IMR-90 (cell line): Measurements from ENCODE around the gene ROBO1. TPM values are rescaled to one million over a fixed set of nuclear protein-coding genes. Genes with fewer than 3 reads are reported as not detected.

Source experiments
- ATAC-seq: fragments of 200-7000 bp; cut with Tn5 transposase; 2 replicates; pipeline ENCODE4 v1.9.1; 2020; ENCODE audit warnings: low read depth, mild to moderate bottlenecking, moderate library complexity
- BruUV-seq: library from RNA; stranded (reverse); fragments of 400-500 nt; replicated peaks from 2 replicates; lab custom pipeline; 2021; lab: Mats Ljungman, UMichigan
- CTCF ChIA-PET: fragments of 300-600 bp; formaldehyde crosslinking; extraction: SDS; loops from one replicate; lab custom pipeline; 2021; ENCODE audit warnings: antibody characterized with exemption; lab: Yijun Ruan, JAX
- POLR2A ChIA-PET: fragments of 300-600 bp; sonication (Branson Sonifier 250); formaldehyde crosslinking; loops from one replicate; lab custom pipeline; 2022; ENCODE audit warnings: antibody characterized with exemption; ENCODE audit not compliant: unreplicated experiment; lab: Charles Lee
- DNase-seq: peaks from one replicate; pipeline ENCODE4 v3.0.0; 2013
- H2AFZ ChIP-seq: replicated peaks from 2 replicates; pipeline ENCODE3; 2013; ENCODE audit warnings: low read length, mild to moderate bottlenecking; ENCODE audit not compliant: poor library complexity
- H2AK5ac ChIP-seq: 2 replicates; pipeline ENCODE4 v1.6.1; 2013; ENCODE audit warnings: low read depth, low read length, inconsistent platforms
- H2AK9ac ChIP-seq: replicated peaks from 2 replicates; pipeline ENCODE3; 2013; ENCODE audit warnings: mild to moderate bottlenecking, low read depth, low read length, moderate library complexity; ENCODE audit not compliant: poor library complexity
- H2BK120ac ChIP-seq: 2 replicates; pipeline ENCODE4 v1.6.1; 2013; ENCODE audit warnings: low read depth, low read length, inconsistent platforms
- H2BK15ac ChIP-seq: 3 replicates; pipeline ENCODE4 v1.6.1; 2013; ENCODE audit warnings: low read depth, low read length, inconsistent platforms
- H2BK20ac ChIP-seq: 2 replicates; pipeline ENCODE4 v1.6.1; 2013; ENCODE audit warnings: low read depth, mild to moderate bottlenecking, inconsistent platforms, low read length, moderate library complexity
- H2BK5ac ChIP-seq: 2 replicates; pipeline ENCODE4 v1.6.1; 2013; ENCODE audit warnings: mild to moderate bottlenecking, low read depth, low read length, inconsistent platforms; ENCODE audit not compliant: poor library complexity, severe bottlenecking
- H3K14ac ChIP-seq: replicated peaks from 2 replicates; pipeline ENCODE4 v1.6.1; 2013; ENCODE audit warnings: low read depth, low read length, inconsistent platforms
- H3K18ac ChIP-seq: 2 replicates; pipeline ENCODE4 v1.6.1; 2013; ENCODE audit warnings: low read depth, low read length, control low read depth
- H3K23ac ChIP-seq: 2 replicates; pipeline ENCODE4 v1.6.1; 2013; ENCODE audit warnings: low read depth, low read length, inconsistent platforms
- H3K27ac ChIP-seq: 2 replicates; pipeline ENCODE4 v1.5.1; 2013; ENCODE audit warnings: mild to moderate bottlenecking, control low read depth, low read length; ENCODE audit not compliant: insufficient read depth
- H3K27me3 ChIP-seq: 2 replicates; pipeline ENCODE4 v1.6.1; 2013; ENCODE audit warnings: low read length; ENCODE audit not compliant: control insufficient read depth, insufficient read depth
- H3K36me3 ChIP-seq: 2 replicates; pipeline ENCODE4 v1.6.1; 2013; ENCODE audit warnings: low read length, mixed read lengths; ENCODE audit not compliant: control insufficient read depth, insufficient read depth
- H3K4ac ChIP-seq: 2 replicates; pipeline ENCODE4 v1.6.1; 2013; ENCODE audit warnings: low read depth, low read length, inconsistent platforms
- H3K4me1 ChIP-seq: 2 replicates; pipeline ENCODE4 v1.6.1; 2013; ENCODE audit warnings: low read length, mixed read lengths; ENCODE audit not compliant: control insufficient read depth, insufficient read depth
- H3K4me2 ChIP-seq: 2 replicates; pipeline ENCODE4 v1.6.1; 2013; ENCODE audit warnings: low read depth, mild to moderate bottlenecking, control low read depth, low read length, moderate library complexity
- H3K4me3 ChIP-seq: 2 replicates; pipeline ENCODE4 v1.5.1; 2013; ENCODE audit warnings: low read depth, mild to moderate bottlenecking, control low read depth, low read length, moderate library complexity; ENCODE audit not compliant: insufficient read depth
- H3K56ac ChIP-seq: 2 replicates; pipeline ENCODE4 v1.6.1; 2013; ENCODE audit warnings: low read length, inconsistent platforms; ENCODE audit not compliant: insufficient read depth; ENCODE audit errors: extremely low read depth
- H3K79me1 ChIP-seq, 2 experiments: 2 replicates each; pipeline ENCODE4 v1.6.1; 2013; ENCODE audit warnings: low read length in 2 of 2, inconsistent platforms in 1 of 2, low read depth in 1 of 2
- H3K9ac ChIP-seq: 2 replicates; pipeline ENCODE4 v1.6.1; 2013; ENCODE audit warnings: low read depth, low read length, control low read depth
- H3K9me1 ChIP-seq: 2 replicates; pipeline ENCODE4 v1.6.1; 2013; ENCODE audit warnings: low read length, inconsistent platforms; ENCODE audit not compliant: insufficient read depth
- H3K9me3 ChIP-seq: 2 replicates; pipeline ENCODE4 v1.6.1; 2013; ENCODE audit warnings: low read length; ENCODE audit not compliant: control insufficient read depth, insufficient read depth
- H4K20me1 ChIP-seq: 2 replicates; pipeline ENCODE4 v1.6.1; 2013; ENCODE audit warnings: low read length, inconsistent platforms; ENCODE audit not compliant: insufficient read depth
- H4K5ac ChIP-seq: 2 replicates; pipeline ENCODE4 v1.6.1; 2013; ENCODE audit warnings: mild to moderate bottlenecking, low read depth, low read length, control low read depth
- H4K8ac ChIP-seq, 2 experiments: 2 replicates each; pipeline ENCODE4 v1.6.1; 2013; ENCODE audit warnings: low read depth in 2 of 2, low read length in 2 of 2, control low read depth in 1 of 2, inconsistent platforms in 1 of 2
- H4K91ac ChIP-seq: 2 replicates; pipeline ENCODE4 v1.6.1; 2013; ENCODE audit warnings: low read depth, low read length, inconsistent platforms; ENCODE audit not compliant: insufficient read depth
- FOS ChIP-seq: fragments of 150-350 bp; IDR thresholded peaks from 2 replicates; pipeline ENCODE4 v1.6.1; 2016; ENCODE audit warnings: low read depth, low read length
- MAFK ChIP-seq: IDR thresholded peaks from 2 replicates; pipeline ENCODE4 v1.6.1; 2012; ENCODE audit warnings: low read depth, low read length, improper control_type of control experiment
- SMC3 ChIP-seq: fragments of 150-350 bp; IDR thresholded peaks from 2 replicates; pipeline ENCODE4 v1.6.1; 2016; ENCODE audit warnings: low read depth, mild to moderate bottlenecking, antibody characterized with exemption, low read length, moderate library complexity
- WGBS, 2 experiments: methylation state at CpG; one replicate each; pipeline versions ENCODE4 v1.1.5 to v1.1.7; 2013; ENCODE audit warnings: missing lambda C conversion rate in 2 of 2; ENCODE audit not compliant: insufficient read length in 1 of 2; ENCODE audit errors: extremely low coverage in 2 of 2; 5-methylcytosine and 5-hydroxymethylcytosine counted together
- dilution Hi-C: fragments of 300-500 bp; cut with HindIII; formaldehyde crosslinking; loops from one replicate; pipeline ENCODE4 v1.14.3; 2018; ENCODE audit warnings: low sequenced_read_pairs; ENCODE audit not compliant: unreplicated experiment
- in situ Hi-C: fragments of 300-500 bp; cut with MboI; formaldehyde crosslinking; loops from 3 replicates; pipeline ENCODE4 v1.14.3; 2019; ENCODE audit warnings: low sequenced_read_pairs, inconsistent platforms, mixed read lengths
- intact Hi-C: fragments of 100-400 bp; cut with micrococcal nuclease; formaldehyde crosslinking; loops from 2 replicates; pipeline ENCODE4 v1.10.0; 2022
- polyA plus RNA-seq, 3 experiments: library from polyadenylated mRNA; depleted of rRNA; stranded (reverse); fragments of >200 nt; gene quantifications; 2 replicates each; pipeline ENCODE4 v1.2.3, GENCODE V29; 2012; ENCODE audit warnings: low replicate concordance in 1 of 3
- total RNA-seq: library from RNA; depleted of rRNA; stranded (reverse); fragments of >200 nt; gene quantifications from 2 replicates; pipeline ENCODE4 v1.2.3, GENCODE V29; 2012
- TF ChIP-seq, protein P1 (sequence below): fragments of 150-350 bp; IDR thresholded peaks from 2 replicates; pipeline ENCODE4 v1.6.1; 2017; ENCODE audit warnings: mild to moderate bottlenecking, antibody characterized with exemption, low read length, low read depth

ROBO1 gene
- total and polyA plus RNA-seq, 2 of the 4 experiments (the other 2 are of a cell fraction), result 24.1 to 53.9 TPM

DNA sequence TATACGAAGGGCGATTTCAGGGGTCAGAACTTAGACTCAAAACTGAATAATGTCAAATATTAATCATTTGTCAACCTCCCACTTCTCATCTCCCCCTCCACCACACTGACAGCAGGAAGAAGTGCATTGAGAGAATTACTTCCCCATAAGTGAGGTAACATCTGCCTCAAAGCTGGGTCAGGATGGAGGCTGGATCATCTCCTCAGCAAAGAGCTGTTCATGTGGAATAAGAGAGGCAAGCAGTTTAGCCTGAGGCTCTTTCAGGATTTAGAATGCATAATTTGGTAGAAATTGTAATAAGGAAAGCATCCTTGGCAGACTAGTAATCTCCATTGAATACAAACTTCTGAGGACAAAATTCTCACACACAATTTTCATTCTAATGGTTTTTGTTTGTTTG lies 512.1 kb downstream of the ROBO1 start:
- no peaks in the 10 kb centered on the region for H3K79me1 ChIP-seq
- H3K4me1 ChIP-seq, result no peaks in the 10 kb centered on the region
- no TSS peak for BruUV-seq
- no peak overlapping the region for H4K8ac ChIP-seq
- H3K56ac ChIP-seq, result no peak overlapping the region
- H3K14ac ChIP-seq, result no peak overlapping the region
- no peak overlapping the region for H2BK120ac ChIP-seq
- POLR2A ChIA-PET, result no interaction called here
- H4K5ac ChIP-seq, result no peak overlapping the region
- TF ChIP-seq SMC3, result no peak
- TF ChIP-seq MAFK, result no peak
- TF ChIP-seq FOS, result no peak
- TF ChIP-seq, protein P1, sequence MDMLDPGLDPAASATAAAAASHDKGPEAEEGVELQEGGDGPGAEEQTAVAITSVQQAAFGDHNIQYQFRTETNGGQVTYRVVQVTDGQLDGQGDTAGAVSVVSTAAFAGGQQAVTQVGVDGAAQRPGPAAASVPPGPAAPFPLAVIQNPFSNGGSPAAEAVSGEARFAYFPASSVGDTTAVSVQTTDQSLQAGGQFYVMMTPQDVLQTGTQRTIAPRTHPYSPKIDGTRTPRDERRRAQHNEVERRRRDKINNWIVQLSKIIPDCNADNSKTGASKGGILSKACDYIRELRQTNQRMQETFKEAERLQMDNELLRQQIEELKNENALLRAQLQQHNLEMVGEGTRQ, result no peak
- no peak overlapping the region for H3K4me2 ChIP-seq
- DNase-seq, result no peak
- no peak overlapping the region for H2BK20ac ChIP-seq
- no peaks in the 10 kb centered on the region for H3K36me3 ChIP-seq
- H3K9me3 ChIP-seq, result no peaks in the 10 kb centered on the region
- H3K4me3 ChIP-seq, result no peak overlapping the region
- no peak overlapping the region for H2AK5ac ChIP-seq
- H3K27me3 ChIP-seq, result no peaks in the 10 kb centered on the region
- no peak for ATAC-seq
- no peak overlapping the region for H3K23ac ChIP-seq
- CTCF ChIA-PET, result no interaction called here
- intact Hi-C loops (no loop called here), dilution Hi-C loops (no loop called here), in situ Hi-C loops (no loop called here)
- no peak overlapping the region for H4K91ac ChIP-seq
- no peak overlapping the region for H3K18ac ChIP-seq
- no peaks in the 10 kb centered on the region for H4K20me1 ChIP-seq
- no peak overlapping the region for H2AK9ac ChIP-seq
- no peak overlapping the region for H3K9ac ChIP-seq
- H3K27ac ChIP-seq, result no peak overlapping the region
- H2BK5ac ChIP-seq, result no peak overlapping the region
- WGBS, 2 experiments, result no CpG with 5 or more reads among the region's 2 CpGs
- H2BK15ac ChIP-seq, result no peak overlapping the region
- H2AFZ ChIP-seq, result no peak overlapping the region
- H3K4ac ChIP-seq, result no peak overlapping the region
- no peaks in the 10 kb centered on the region for H3K9me1 ChIP-seq
